K562 (cell line): ENCODE measurements around the gene USP28. TPM values are rescaled to one million over a fixed set of nuclear protein-coding genes. Genes with fewer than 3 reads are reported as not detected.

Experiments used
- ASH1L ChIP-seq: fragments of 450-650 bp; IDR thresholded peaks from 2 replicates; pipeline ENCODE4 v1.6.1; 2018; ENCODE audit warnings: borderline replicate concordance, mild to moderate bottlenecking, low read depth; ENCODE audit not compliant: partially characterized antibody
- CLOCK ChIP-seq: fragments of 250-450 bp; sonication (Bioruptor Pico); IDR thresholded peaks from 2 replicates; pipeline ENCODE4 v1.4.0; 2020; ENCODE audit warnings: mild to moderate bottlenecking, moderate library complexity, borderline replicate concordance
- EP400 ChIP-seq: fragments of 450-650 bp; IDR thresholded peaks from 2 replicates; pipeline ENCODE4 v1.6.1; 2017; ENCODE audit warnings: antibody characterized with exemption, mild to moderate bottlenecking, moderate library complexity
- FOS ChIP-seq: IDR thresholded peaks from 3 replicates; pipeline ENCODE4 v1.6.1; 2011; ENCODE audit not compliant: insufficient read length; ENCODE audit errors: extremely low read depth
- GABPA ChIP-seq: fragments of 200-800 bp; sonication (Bioruptor generic); conservative IDR thresholded peaks from 2 replicates; pipeline ENCODE4 v1.6.1; 2016; ENCODE audit warnings: low read depth, missing genetic modification characterization, missing compliant biosample characterization
- KDM1A ChIP-seq, 2 experiments: fragments of 450-650 bp; IDR thresholded peaks; 2 replicates each; pipeline ENCODE4 v1.6.1; 2016; ENCODE audit warnings: mild to moderate bottlenecking in 2 of 2
- MLLT1 ChIP-seq, 2 experiments: fragments of 450-650 bp; IDR thresholded peaks; 2 replicates each; pipeline ENCODE4 v1.6.1; 2016
- MTA3 ChIP-seq: fragments of 450-650 bp; formaldehyde crosslinking; IDR thresholded peaks from 2 replicates; pipeline ENCODE4 v1.6.1; 2017; ENCODE audit warnings: mild to moderate bottlenecking, borderline replicate concordance
- NEUROD1 ChIP-seq: fragments of 150-350 bp; IDR thresholded peaks from 2 replicates; pipeline ENCODE4 v1.6.1; 2014; ENCODE audit warnings: borderline replicate concordance, low read length, low read depth; ENCODE audit not compliant: partially characterized antibody
- NFRKB ChIP-seq: fragments of 450-650 bp; IDR thresholded peaks from 2 replicates; pipeline ENCODE4 v1.6.1; 2016; ENCODE audit warnings: low read depth
- NRF1 ChIP-seq, 2 experiments: fragments of 450-650 bp; IDR thresholded peaks in 1 of 2; conservative IDR thresholded peaks in 1 of 2; 2 replicates each; pipeline ENCODE4 v1.6.1; 2014; ENCODE audit warnings: mild to moderate bottlenecking in 2 of 2
- RAD51 ChIP-seq: fragments of 450-650 bp; IDR thresholded peaks from 2 replicates; pipeline ENCODE4 v1.7.1; 2016; ENCODE audit warnings: low read depth, mild to moderate bottlenecking, borderline replicate concordance
- RBM14 ChIP-seq: fragments of 200-400 bp; formaldehyde crosslinking; IDR thresholded peaks from 2 replicates; pipeline ENCODE4 v1.6.1; 2018; ENCODE audit warnings: low read depth, mild to moderate bottlenecking, low read length, moderate library complexity, borderline replicate concordance; ENCODE audit not compliant: insufficient read depth
- RNF2 ChIP-seq: sonication (generic); IDR thresholded peaks from 2 replicates; pipeline ENCODE4 v1.6.1; 2016
- XRCC3 ChIP-seq: fragments of 450-650 bp; IDR thresholded peaks from 2 replicates; pipeline ENCODE4 v1.6.1; 2017; ENCODE audit warnings: mild to moderate bottlenecking, moderate library complexity
- ZNF165 ChIP-seq: fragments of 250-450 bp; sonication (Bioruptor Pico); IDR thresholded peaks from 2 replicates; pipeline ENCODE4 v1.4.0; 2020; ENCODE audit warnings: borderline replicate concordance
- ZNF174 ChIP-seq: fragments of 250-450 bp; sonication (Bioruptor Pico); IDR thresholded peaks from 2 replicates; pipeline ENCODE4 v1.4.0; 2020; ENCODE audit warnings: mild to moderate bottlenecking
- ZNF274 ChIP-seq: IDR thresholded peaks from 2 replicates; pipeline ENCODE4 v1.6.1; 2011; ENCODE audit warnings: low read depth, mild to moderate bottlenecking, low read length, moderate library complexity, borderline replicate concordance
- ZNF592 ChIP-seq: fragments of 450-650 bp; IDR thresholded peaks from 2 replicates; pipeline ENCODE4 v1.6.1; 2017; ENCODE audit warnings: antibody characterized with exemption, mild to moderate bottlenecking
- ZNF764 ChIP-seq: fragments of 250-450 bp; sonication (Bioruptor Pico); IDR thresholded peaks from 2 replicates; pipeline ENCODE4 v1.4.0; 2020; ENCODE audit warnings: low read depth, mild to moderate bottlenecking, moderate library complexity
- polyA plus RNA-seq, 8 experiments: library from polyadenylated mRNA; depleted of rRNA in 4 of 8; stranded (reverse) in 5 of 8; unstranded in 3 of 8; fragments of >200 nt; fragmentation: Nextera tagmentation in 2 of 8; fragmentation: Illumina TruSeq in 1 of 8; extraction: Ambion mirVana in 2 of 8; extraction: Trizol in 1 of 8; gene quantifications; 2 replicates each; pipeline versions ENCODE4 v1.2.1 to v1.2.3, GENCODE V29; 2011 to 2014; ENCODE audit warnings: inconsistent platforms in 1 of 8, missing spikeins in 1 of 8
- total RNA-seq, 7 experiments: library from RNA; depleted of rRNA in 6 of 7; stranded (reverse); fragments of >200 nt in 6 of 7; fragmentation: Illumina TruSeq in 2 of 7; extraction: Trizol in 2 of 7; gene quantifications; 2 replicates each; pipeline versions ENCODE4 v1.2.1 to v1.2.3, GENCODE V29; 2011 to 2021; ENCODE audit warnings: low replicate concordance in 1 of 7

The USP28 gene
- total and polyA plus RNA-seq, 9 of the 15 experiments (the other 6 are each of a cell fraction or from before 2014, with no cell fraction given) = 3.7 to 42.7 (median 20.3) TPM

DNA sequence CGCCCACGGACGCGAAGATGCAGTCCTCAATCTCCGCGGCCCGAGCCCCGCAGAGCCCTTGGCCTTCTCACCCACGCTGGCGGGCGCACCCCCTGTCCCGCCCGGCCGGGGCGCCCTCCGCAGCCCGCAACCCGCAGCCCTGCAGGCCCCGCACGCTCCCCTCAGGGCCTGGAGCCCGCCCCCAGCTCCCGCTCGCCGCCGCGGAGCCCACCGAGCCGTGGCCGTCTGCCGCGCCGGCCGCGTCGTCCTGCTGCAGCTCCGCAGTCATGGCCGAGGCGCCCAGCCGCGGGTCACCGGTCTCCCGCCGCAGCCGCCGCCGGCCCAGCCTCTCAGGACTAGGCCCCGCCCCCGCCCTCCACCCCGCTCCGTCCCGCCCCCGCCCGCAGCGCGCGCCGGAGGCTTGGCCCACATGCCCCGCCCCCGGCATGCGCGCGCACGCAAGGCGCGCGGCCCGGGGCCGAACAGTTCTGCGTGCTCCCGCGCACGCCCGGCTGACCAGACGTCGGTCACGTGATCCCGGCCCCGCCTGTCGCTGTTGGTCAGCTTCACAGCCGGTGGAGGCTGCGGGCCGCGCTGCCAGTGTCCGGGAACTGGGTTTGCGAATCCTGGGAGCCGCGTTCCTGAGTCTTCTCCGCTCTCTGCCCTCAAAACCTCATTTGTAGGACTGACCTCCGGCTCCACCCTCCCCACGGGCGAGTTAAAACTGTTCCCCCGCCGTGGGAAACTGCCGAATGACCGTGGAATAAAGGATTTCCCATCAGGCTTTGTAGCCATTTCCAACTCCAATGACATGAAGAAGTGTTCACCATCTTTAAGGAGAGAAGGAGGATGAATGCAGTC is at the start of gene USP28 (continued):
- TF ChIP-seq CLOCK (CRISPR knock-in tag) (no peak), RAD51 (peak; percentile 99), EP400 (peak; percentile 81), RNF2 (0 out of 2 replicates have a peak, but pooled peaks have one; percentile 42), NFRKB (peak; percentile 97), GABPA (tag) (no peak), FOS (no peak), MTA3 (peak; percentile 52; the same call in 1 of the 2 replicates), ASH1L (no peak), MLLT1 (IDR thresholded peaks at IDR 0.05) (peak in 1 of 2 experiments; percentile 20; a peak in 2 of 4 replicates), ZNF592 (peak; percentile 54), NRF1 (conservative IDR thresholded peaks at IDR 0.05 in 1 of 2, IDR thresholded peaks at IDR 0.05 in 1 of 2) (peak; percentile 91 to 93), ZNF174 (CRISPR knock-in tag) (no peak), RBM14 (no peak), ZNF274 (no peak), NEUROD1 (no peak), XRCC3 (no peak), KDM1A (IDR thresholded peaks at IDR 0.05) (no peak), ZNF764 (CRISPR knock-in tag) (no peak), ZNF165 (CRISPR knock-in tag) (no peak)
